ENCODE measurements around the gene FAM120A.
A peak's percentile ranks its signal among the peaks of the same experiment; 100 is the strongest.

FAM120A gene

DNA sequence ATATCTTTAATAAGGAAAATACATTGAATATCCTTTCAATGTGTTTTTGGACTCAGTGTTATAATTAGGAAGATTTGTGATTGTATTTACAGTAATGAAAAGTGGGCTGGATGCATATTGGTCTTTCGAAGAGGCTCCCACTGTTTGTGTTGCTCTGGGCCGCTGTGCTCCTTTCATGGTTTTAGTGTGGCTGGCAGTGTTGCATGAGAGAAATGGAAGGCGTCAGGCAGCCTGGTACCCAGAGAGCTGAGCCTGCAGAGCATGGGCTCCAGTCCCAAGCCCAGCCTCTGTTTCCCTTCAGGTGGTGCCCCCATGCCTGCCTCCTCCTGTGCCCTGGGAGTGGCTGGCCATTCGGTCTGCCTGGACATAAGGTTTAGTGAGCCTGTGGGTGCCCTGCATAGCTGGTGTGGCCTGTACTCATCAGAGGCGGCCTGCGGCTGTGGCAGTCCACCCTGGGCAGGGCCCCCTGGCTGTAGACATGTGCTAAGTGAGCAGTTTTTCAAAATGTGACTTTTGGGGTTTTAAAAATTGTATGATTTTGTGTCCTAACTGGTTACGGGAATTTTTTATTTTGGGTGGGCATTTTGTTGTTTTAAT is 29.3 kb downstream of the FAM120A start:
- Histone ChIP-seq H3K9ac (ENCODE audit: low read depth in 1 of 2, low read length in 2 of 2) (no peak overlapping the region), H3K9me3 (ENCODE audit: control insufficient read depth in 1 of 2, low read length in 2 of 2) (no peaks in the 10 kb centered on the region), H3K27me3 (ENCODE audit: control insufficient read depth in 1 of 2, insufficient read depth in 2 of 2, low read length in 2 of 2) (no peaks in the 10 kb centered on the region), H3K27ac (ENCODE audit: low read depth, low read length) (no peak overlapping the region), H3K4me1 (ENCODE audit: control insufficient read depth in 1 of 2, insufficient read depth in 2 of 2, low read length in 2 of 2) (peaks cover 0 to 4% of the 10 kb centered on the region in 2 donors), H3K4me3 (ENCODE audit: low read depth in 1 of 2, low read length in 2 of 2) (no peak overlapping the region), H3K36me3 (ENCODE audit: control insufficient read depth in 1 of 2, insufficient read depth in 2 of 2, low read length in 2 of 2) (peaks cover 0 to 43% of the 10 kb centered on the region in 2 donors)

- H3K4me3 ChIP-seq (ENCODE audit: low read depth in 1 of 2, low read length in 2 of 2), result no peak overlapping the region
- H3K9ac ChIP-seq (ENCODE audit: low read depth in 1 of 2, low read length in 2 of 2), result no peak overlapping the region
- H3K9me3 ChIP-seq (ENCODE audit: control insufficient read depth in 1 of 2, low read length in 2 of 2), result no peaks in the 10 kb centered on the region
- peaks cover 0 to 32% of the 10 kb centered on the region in 2 donors for H3K36me3 ChIP-seq (ENCODE audit: control insufficient read depth in 1 of 2, insufficient read depth in 2 of 2, low read length in 2 of 2)
- H3K27me3 ChIP-seq (ENCODE audit: control insufficient read depth in 1 of 2, insufficient read depth in 2 of 2, low read length in 2 of 2), result no peaks in the 10 kb centered on the region
- H3K27ac ChIP-seq (ENCODE audit: low read depth, low read length), result no peak overlapping the region
- no peaks in the 10 kb centered on the region for H3K4me1 ChIP-seq (ENCODE audit: control insufficient read depth in 1 of 2, insufficient read depth in 2 of 2, low read length in 2 of 2)
Measured at GRCh38 chr9:93483497-93483896, 32.0 kb downstream of the FAM120A start.

DNA sequence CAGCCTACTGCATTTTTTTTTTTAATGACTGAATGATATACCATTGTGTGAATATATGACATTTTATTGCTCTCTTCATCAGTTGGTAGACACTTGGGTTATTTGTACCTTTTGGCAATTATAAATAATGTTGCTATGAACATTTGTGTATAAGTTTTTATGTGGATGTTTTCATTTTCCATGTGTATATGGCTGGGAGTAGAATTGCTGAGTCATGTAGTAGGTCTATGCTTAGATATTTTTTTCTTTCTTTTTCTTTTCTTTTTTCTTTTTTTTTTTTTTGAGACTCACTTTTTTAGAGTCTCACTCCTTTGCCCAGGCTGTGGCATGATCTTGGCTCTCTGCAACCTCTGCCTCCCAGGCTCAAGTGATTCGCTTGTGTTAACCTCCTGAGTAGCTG is 34.8 kb downstream of the FAM120A start:
- Histone ChIP-seq H3K4me1 (ENCODE audit: control insufficient read depth in 1 of 2, insufficient read depth in 2 of 2, low read length in 2 of 2) (no peaks in the 10 kb centered on the region), H3K36me3 (ENCODE audit: control insufficient read depth in 1 of 2, insufficient read depth in 2 of 2, low read length in 2 of 2) (peaks cover 7 to 33% of the 10 kb centered on the region in 2 donors), H3K9ac (ENCODE audit: low read depth in 1 of 2, low read length in 2 of 2) (no peak overlapping the region), H3K27me3 (ENCODE audit: control insufficient read depth in 1 of 2, insufficient read depth in 2 of 2, low read length in 2 of 2) (no peaks in the 10 kb centered on the region), H3K4me3 (ENCODE audit: low read depth in 1 of 2, low read length in 2 of 2) (no peak overlapping the region), H3K27ac (ENCODE audit: low read depth, low read length) (no peak overlapping the region), H3K9me3 (ENCODE audit: control insufficient read depth in 1 of 2, low read length in 2 of 2) (no peaks in the 10 kb centered on the region)

DNA sequence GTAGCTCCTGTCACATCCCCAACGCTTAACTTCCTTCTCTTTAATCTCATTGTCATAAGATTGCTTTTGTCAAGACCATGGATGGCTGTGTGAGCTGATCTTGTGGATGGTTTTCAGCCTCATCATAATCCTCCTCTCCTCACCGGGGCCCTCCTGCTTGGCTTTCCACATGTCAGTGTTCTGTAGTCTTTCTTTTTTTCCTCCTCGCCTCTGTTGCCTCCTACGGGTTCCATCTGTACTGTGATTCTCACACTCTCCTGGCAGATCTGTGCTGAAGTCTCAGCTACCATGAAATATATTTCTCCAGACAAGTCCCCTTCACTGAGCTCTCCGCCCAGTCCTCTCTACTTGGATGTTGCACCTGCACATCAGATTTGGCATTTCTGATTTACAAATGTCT is 36.8 kb downstream of the FAM120A start:
- Histone ChIP-seq H3K27ac (ENCODE audit: low read depth, low read length) (no peak overlapping the region), H3K36me3 (ENCODE audit: control insufficient read depth in 1 of 2, insufficient read depth in 2 of 2, low read length in 2 of 2) (peaks cover 7 to 29% of the 10 kb centered on the region in 2 donors), H3K4me1 (ENCODE audit: control insufficient read depth in 1 of 2, insufficient read depth in 2 of 2, low read length in 2 of 2) (no peaks in the 10 kb centered on the region), H3K9ac (ENCODE audit: low read depth in 1 of 2, low read length in 2 of 2) (no peak overlapping the region), H3K27me3 (ENCODE audit: control insufficient read depth in 1 of 2, insufficient read depth in 2 of 2, low read length in 2 of 2) (no peaks in the 10 kb centered on the region), H3K9me3 (ENCODE audit: control insufficient read depth in 1 of 2, low read length in 2 of 2) (no peaks in the 10 kb centered on the region), H3K4me3 (ENCODE audit: low read depth in 1 of 2, low read length in 2 of 2) (no peak overlapping the region)

DNA sequence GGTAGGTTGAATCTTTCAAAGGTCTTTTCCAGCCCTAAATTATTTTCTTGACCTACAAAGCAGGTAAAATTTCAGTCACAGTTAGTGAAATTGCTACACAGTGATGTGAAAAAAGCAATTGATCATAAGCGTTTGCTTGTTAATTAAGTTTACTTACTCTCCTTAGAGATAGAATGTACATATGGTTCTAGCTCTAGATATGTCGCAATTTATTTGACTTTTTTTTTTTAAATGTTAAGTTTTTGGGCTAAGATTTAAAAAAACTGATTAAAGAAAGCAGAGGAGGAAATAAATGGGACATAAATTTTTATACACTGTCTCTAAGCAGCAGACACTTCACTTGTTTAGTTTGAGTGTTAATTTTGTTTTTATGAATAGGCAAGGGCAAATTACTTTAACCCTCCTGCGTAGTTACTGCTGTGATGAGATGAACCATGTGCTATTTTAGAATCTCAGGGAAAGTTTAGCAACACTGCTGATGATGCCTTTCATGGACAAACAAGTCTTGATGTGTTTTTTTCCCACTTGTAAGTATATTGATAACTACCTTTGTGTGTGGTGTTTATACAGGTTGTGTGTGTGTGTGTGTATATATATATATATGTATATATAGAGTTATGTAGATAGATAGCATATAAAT is 40.2 kb downstream of the FAM120A start:
- Histone ChIP-seq H3K9ac (ENCODE audit: low read depth in 1 of 2, low read length in 2 of 2) (no peak overlapping the region), H3K36me3 (ENCODE audit: control insufficient read depth in 1 of 2, insufficient read depth in 2 of 2, low read length in 2 of 2) (peaks cover 23 to 43% of the 10 kb centered on the region in 2 donors), H3K27ac (ENCODE audit: low read depth, low read length) (no peak overlapping the region), H3K4me3 (ENCODE audit: low read depth in 1 of 2, low read length in 2 of 2) (no peak overlapping the region), H3K9me3 (ENCODE audit: control insufficient read depth in 1 of 2, low read length in 2 of 2) (no peaks in the 10 kb centered on the region), H3K27me3 (ENCODE audit: control insufficient read depth in 1 of 2, insufficient read depth in 2 of 2, low read length in 2 of 2) (no peaks in the 10 kb centered on the region), H3K4me1 (ENCODE audit: control insufficient read depth in 1 of 2, insufficient read depth in 2 of 2, low read length in 2 of 2) (no peaks in the 10 kb centered on the region)

DNA sequence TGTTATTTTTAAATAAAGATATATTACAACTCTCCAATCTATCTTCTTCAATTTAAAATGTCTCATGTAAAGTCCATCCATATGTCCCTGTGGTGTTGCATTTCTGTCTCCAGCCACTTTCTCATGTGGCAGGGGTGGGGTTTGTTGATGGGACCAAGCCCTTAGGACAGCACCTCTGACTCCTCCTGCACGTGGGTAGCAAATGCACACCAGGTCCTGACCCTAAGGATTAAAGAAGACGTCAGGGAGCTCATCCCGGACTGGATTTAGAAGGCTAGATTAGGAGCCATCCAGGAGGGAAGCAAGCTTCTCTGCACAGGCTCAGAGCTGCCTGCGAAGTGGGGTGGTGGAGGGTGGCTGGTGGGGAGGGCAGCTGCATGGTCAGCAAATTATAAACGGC is 40.8 kb downstream of the FAM120A start:
- H3K27me3 ChIP-seq (ENCODE audit: control insufficient read depth in 1 of 2, insufficient read depth in 2 of 2, low read length in 2 of 2), result no peaks in the 10 kb centered on the region
- H3K27ac ChIP-seq (ENCODE audit: low read depth, low read length), result no peak overlapping the region
- no peaks in the 10 kb centered on the region for H3K9me3 ChIP-seq (ENCODE audit: control insufficient read depth in 1 of 2, low read length in 2 of 2)
- H3K9ac ChIP-seq (ENCODE audit: low read depth in 1 of 2, low read length in 2 of 2), result no peak overlapping the region
- H3K4me1 ChIP-seq (ENCODE audit: control insufficient read depth in 1 of 2, insufficient read depth in 2 of 2, low read length in 2 of 2), result no peaks in the 10 kb centered on the region
- peaks cover 25 to 49% of the 10 kb centered on the region in 2 donors for H3K36me3 ChIP-seq (ENCODE audit: control insufficient read depth in 1 of 2, insufficient read depth in 2 of 2, low read length in 2 of 2)
- no peak overlapping the region for H3K4me3 ChIP-seq (ENCODE audit: low read depth in 1 of 2, low read length in 2 of 2)

GRCh38 chr9:93493949-93494348 is 42.5 kb downstream of the FAM120A start:
- Histone ChIP-seq H3K27me3 (ENCODE audit: control insufficient read depth in 1 of 2, insufficient read depth in 2 of 2, low read length in 2 of 2) (no peaks in the 10 kb centered on the region), H3K9me3 (ENCODE audit: control insufficient read depth in 1 of 2, low read length in 2 of 2) (no peaks in the 10 kb centered on the region), H3K27ac (ENCODE audit: low read depth, low read length) (no peak overlapping the region), H3K4me3 (ENCODE audit: low read depth in 1 of 2, low read length in 2 of 2) (no peak overlapping the region), H3K9ac (ENCODE audit: low read depth in 1 of 2, low read length in 2 of 2) (no peak overlapping the region), H3K4me1 (ENCODE audit: control insufficient read depth in 1 of 2, insufficient read depth in 2 of 2, low read length in 2 of 2) (no peaks in the 10 kb centered on the region), H3K36me3 (ENCODE audit: control insufficient read depth in 1 of 2, insufficient read depth in 2 of 2, low read length in 2 of 2) (peaks cover 30 to 59% of the 10 kb centered on the region in 2 donors)

- Histone ChIP-seq H3K36me3 (ENCODE audit: control insufficient read depth in 1 of 2, insufficient read depth in 2 of 2, low read length in 2 of 2) (peaks cover 36 to 62% of the 10 kb centered on the region in 2 donors), H3K27me3 (ENCODE audit: control insufficient read depth in 1 of 2, insufficient read depth in 2 of 2, low read length in 2 of 2) (no peaks in the 10 kb centered on the region), H3K4me3 (ENCODE audit: low read depth in 1 of 2, low read length in 2 of 2) (no peak overlapping the region), H3K9ac (ENCODE audit: low read depth in 1 of 2, low read length in 2 of 2) (no peak overlapping the region), H3K9me3 (ENCODE audit: control insufficient read depth in 1 of 2, low read length in 2 of 2) (no peaks in the 10 kb centered on the region), H3K27ac (ENCODE audit: low read depth, low read length) (no peak overlapping the region), H3K4me1 (ENCODE audit: control insufficient read depth in 1 of 2, insufficient read depth in 2 of 2, low read length in 2 of 2) (peaks cover 9 to 14% of the 10 kb centered on the region in 2 donors)
Measured at GRCh38 chr9:93496285-93496684, 44.8 kb downstream of the FAM120A start.

- Histone ChIP-seq H3K4me3 (ENCODE audit: low read depth in 1 of 2, low read length in 2 of 2) (peak overlapping the region; percentile 53 to 62), H3K27ac (ENCODE audit: low read depth, low read length) (no peak overlapping the region)
Measured at GRCh38 chr9:93500571-93501298, 49.2 kb downstream of the FAM120A start.

DNA sequence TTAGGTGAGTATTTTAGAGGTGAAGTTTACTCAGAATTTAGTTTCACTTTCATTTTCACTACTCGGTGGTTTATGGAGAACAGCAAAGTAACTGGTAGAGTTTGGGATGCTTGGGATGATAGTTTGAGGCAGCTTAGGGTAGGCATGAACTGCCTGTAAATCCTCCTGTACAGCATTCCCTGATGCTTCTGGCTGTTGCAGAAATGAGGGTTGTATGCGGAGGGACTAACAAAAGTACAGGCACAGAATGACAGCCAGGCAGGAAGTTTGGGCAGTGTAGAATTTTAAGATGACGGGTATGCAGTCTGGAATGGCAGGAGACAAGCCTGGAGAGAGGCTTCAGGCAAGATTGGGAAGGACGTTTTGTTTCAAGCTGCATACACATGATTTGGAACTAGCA is 49.9 kb downstream of the FAM120A start:
- Histone ChIP-seq H3K4me3 (ENCODE audit: low read depth in 1 of 2, low read length in 2 of 2) (peak overlapping the region; percentile 53 to 62), H3K9me3 (ENCODE audit: control insufficient read depth in 1 of 2, low read length in 2 of 2) (no peaks in the 10 kb centered on the region), H3K27ac (ENCODE audit: low read depth, low read length) (no peak overlapping the region)

More at GRCh38 chr9:93500571-93501298, 49.2 kb downstream of the FAM120A start:
- Histone ChIP-seq H3K9ac (ENCODE audit: low read depth in 1 of 2, low read length in 2 of 2) (peak overlapping the region in 1 of 2 donors; percentile 10), H3K4me1 (ENCODE audit: control insufficient read depth in 1 of 2, insufficient read depth in 2 of 2, low read length in 2 of 2) (peaks cover 21 to 24% of the 10 kb centered on the region in 2 donors), H3K27me3 (ENCODE audit: control insufficient read depth in 1 of 2, insufficient read depth in 2 of 2, low read length in 2 of 2) (no peaks in the 10 kb centered on the region), H3K36me3 (ENCODE audit: control insufficient read depth in 1 of 2, insufficient read depth in 2 of 2, low read length in 2 of 2) (peaks cover 20 to 64% of the 10 kb centered on the region in 2 donors), H3K9me3 (ENCODE audit: control insufficient read depth in 1 of 2, low read length in 2 of 2) (no peaks in the 10 kb centered on the region)

More for the DNA sequence above, 49.9 kb downstream of the FAM120A start:
- Histone ChIP-seq H3K36me3 (ENCODE audit: control insufficient read depth in 1 of 2, insufficient read depth in 2 of 2, low read length in 2 of 2) (peaks cover 20 to 57% of the 10 kb centered on the region in 2 donors), H3K9ac (ENCODE audit: low read depth in 1 of 2, low read length in 2 of 2) (peak overlapping the region in 1 of 2 donors; percentile 26), H3K27me3 (ENCODE audit: control insufficient read depth in 1 of 2, insufficient read depth in 2 of 2, low read length in 2 of 2) (no peaks in the 10 kb centered on the region), H3K4me1 (ENCODE audit: control insufficient read depth in 1 of 2, insufficient read depth in 2 of 2, low read length in 2 of 2) (peaks cover 23 to 27% of the 10 kb centered on the region in 2 donors)

All from duodenal mucosa (tissue), 2 donors.